ENCODE data around the gene UMODL1.

The UMODL1 gene

GRCh38 chr21:42155045-42155855 is 84.1 kb downstream of the UMODL1 start:
- no peak for DNase-seq

GRCh38 chr21:42156690-42157605 is 85.8 kb downstream of the UMODL1 start:
- DNase-seq, result peak; percentile 27

- no peak for DNase-seq
These were observed 86.6 kb downstream of the UMODL1 start for GRCh38 chr21:42157606-42158310.

GRCh38 chr21:42158846-42159245 is 87.7 kb downstream of the UMODL1 start:
- DNase-seq, result no peak

- no peak for DNase-seq
These were observed 88.5 kb downstream of the UMODL1 start for GRCh38 chr21:42159560-42160110.

GRCh38 chr21:42160111-42160721 is 89.1 kb downstream of the UMODL1 start:
- no peak for DNase-seq

GRCh38 chr21:42160765-42161164 is 89.6 kb downstream of the UMODL1 start:
- DNase-seq, result no peak

GRCh38 chr21:42161401-42161955 is 90.4 kb downstream of the UMODL1 start:
- no peak for DNase-seq

- DNase-seq, result no peak
These were observed 91.0 kb downstream of the UMODL1 start for GRCh38 chr21:42161956-42162681.

GRCh38 chr21:42162831-42163510 is 91.9 kb downstream of the UMODL1 start:
- DNase-seq, result no peak

GRCh38 chr21:42163511-42163863 is 92.4 kb downstream of the UMODL1 start:
- no peak for DNase-seq

GRCh38 chr21:42164064-42164789 is 93.1 kb downstream of the UMODL1 start:
- peak; percentile 32 for DNase-seq

- no peak for DNase-seq
These were observed 93.7 kb downstream of the UMODL1 start for GRCh38 chr21:42164818-42165217.

- DNase-seq, result no peak
These were observed 94.8 kb downstream of the UMODL1 start for GRCh38 chr21:42165901-42166300.

- no peak for DNase-seq
These were observed 98.6 kb downstream of the UMODL1 start for GRCh38 chr21:42169758-42170157.

- no peak for DNase-seq
These were observed 100.3 kb downstream of the UMODL1 start for GRCh38 chr21:42171091-42172053.

GRCh38 chr21:42172596-42173483 is 101.7 kb downstream of the UMODL1 start:
- DNase-seq, result no peak

- no peak for DNase-seq
These were observed 103.1 kb downstream of the UMODL1 start for GRCh38 chr21:42174173-42174572.

Measured in NCI-H1092 treated with DMSO at 0.1 percent for 48 hours (cell line).